ENCODE results near the gene HPCAL4. TPM values are rescaled to one million over a fixed set of nuclear protein-coding genes. Genes with fewer than 3 reads are reported as not detected.

Gene HPCAL4
- total and polyA plus RNA-seq, 7 donors, result 0.16 to 1.1 (median 0.83) TPM; not detected in 2

DNA sequence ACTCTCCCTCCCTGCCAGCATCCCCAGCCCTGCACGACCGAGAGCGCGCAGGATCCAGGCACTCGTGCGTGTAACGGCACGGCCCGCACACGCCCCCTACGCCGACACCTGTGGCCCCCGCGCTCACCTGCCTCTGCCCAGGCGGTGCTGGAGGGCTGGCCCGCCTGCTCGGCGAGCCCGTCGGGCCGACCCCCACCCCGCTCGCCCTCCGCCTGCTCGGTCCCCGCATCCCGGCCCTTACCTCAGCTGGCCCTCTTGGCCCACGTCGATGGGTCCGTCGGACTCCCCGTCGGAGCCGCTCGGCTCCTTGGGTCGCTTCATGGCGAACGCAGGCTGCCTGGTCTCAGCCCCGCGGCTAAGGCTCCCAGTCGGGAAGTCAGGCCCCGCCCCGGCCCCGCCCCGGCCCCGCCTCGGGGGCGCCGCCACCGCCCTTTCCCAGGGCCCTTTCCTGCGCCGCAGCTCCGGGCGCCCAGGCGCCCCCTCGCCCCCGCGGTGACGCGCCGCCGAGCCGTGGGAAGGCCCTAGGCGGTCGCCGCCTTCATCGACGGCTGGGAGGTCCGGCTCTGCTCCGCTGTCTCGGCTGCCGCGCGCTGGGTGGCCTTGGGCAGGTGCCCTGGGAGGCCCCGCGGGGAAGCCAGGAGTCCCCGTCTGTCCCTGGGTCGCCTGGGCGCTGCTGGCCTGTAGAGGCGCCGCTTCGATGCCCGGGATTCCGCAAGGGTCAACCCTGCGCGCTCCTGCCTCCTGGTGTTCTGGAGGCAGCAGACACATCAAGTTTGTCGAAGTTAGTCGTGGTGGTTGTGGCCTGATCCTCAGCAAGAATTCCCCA lies 51.7 kb downstream of the HPCAL4 start, which contains the start of gene HEYL:
Gene HEYL (minus strand): TSS at position 339 of the 826 bp plus-strand sequence. CDS start 18 bp downstream, at position 321.
- Histone ChIP-seq H3K4me1 (no peaks in the 10 kb centered on the region), H3K27ac (peak within 1 kb of the TSS; percentile 63 to 68 (median 68)), H3K9me3 (no peaks in the 10 kb centered on the region), H3K4me3 (peak within 1 kb of the TSS; percentile 31 to 52 (median 46)), H3K27me3 (peaks cover 10 to 47% (median 17%) of the 10 kb centered on the region in 3 donors), H3K36me3 (no peaks in the 10 kb centered on the region)
- 4 to 5% methylated on average over 88 of the region's 88 CpGs for WGBS, 2 donors
- TF ChIP-seq, protein P1, sequence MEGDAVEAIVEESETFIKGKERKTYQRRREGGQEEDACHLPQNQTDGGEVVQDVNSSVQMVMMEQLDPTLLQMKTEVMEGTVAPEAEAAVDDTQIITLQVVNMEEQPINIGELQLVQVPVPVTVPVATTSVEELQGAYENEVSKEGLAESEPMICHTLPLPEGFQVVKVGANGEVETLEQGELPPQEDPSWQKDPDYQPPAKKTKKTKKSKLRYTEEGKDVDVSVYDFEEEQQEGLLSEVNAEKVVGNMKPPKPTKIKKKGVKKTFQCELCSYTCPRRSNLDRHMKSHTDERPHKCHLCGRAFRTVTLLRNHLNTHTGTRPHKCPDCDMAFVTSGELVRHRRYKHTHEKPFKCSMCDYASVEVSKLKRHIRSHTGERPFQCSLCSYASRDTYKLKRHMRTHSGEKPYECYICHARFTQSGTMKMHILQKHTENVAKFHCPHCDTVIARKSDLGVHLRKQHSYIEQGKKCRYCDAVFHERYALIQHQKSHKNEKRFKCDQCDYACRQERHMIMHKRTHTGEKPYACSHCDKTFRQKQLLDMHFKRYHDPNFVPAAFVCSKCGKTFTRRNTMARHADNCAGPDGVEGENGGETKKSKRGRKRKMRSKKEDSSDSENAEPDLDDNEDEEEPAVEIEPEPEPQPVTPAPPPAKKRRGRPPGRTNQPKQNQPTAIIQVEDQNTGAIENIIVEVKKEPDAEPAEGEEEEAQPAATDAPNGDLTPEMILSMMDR (IDR thresholded peaks at IDR 0.05), result peak in 1 of 4 experiments; percentile 21
- TF ChIP-seq EP300 (IDR thresholded peaks at IDR 0.05) (no peak), POLR2AphosphoS5 (IDR thresholded peaks at IDR 0.05) (peak in 2 of 4 donors; percentile 37 to 61), POLR2A (IDR thresholded peaks at IDR 0.05) (no peak)
- intact Hi-C loops (cut with DNase I), result no loop called here
- DNase-seq, result peak; percentile 82

DNA sequence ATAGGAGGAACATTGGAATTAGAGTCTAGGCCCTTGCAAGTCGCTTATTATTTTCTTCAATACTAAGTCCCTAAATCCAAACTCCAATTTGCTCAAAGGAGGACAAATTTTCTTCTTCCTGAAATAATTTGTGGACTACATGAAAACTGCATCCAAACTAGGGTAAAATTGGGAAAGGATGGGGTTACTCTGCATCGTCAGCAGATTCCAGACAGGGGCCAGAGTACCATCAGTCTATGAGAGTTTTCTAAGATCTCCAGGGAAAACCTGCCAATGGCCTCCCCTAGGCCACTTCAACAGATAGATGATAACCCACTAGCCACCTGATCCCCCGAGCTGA lies 52.3 kb downstream of the HPCAL4 start:
- no peaks in the 10 kb centered on the region for H3K4me1 ChIP-seq
- intact Hi-C loops (cut with DNase I), result no loop called here
- H3K27me3 ChIP-seq, result peaks cover 10 to 49% (median 17%) of the 10 kb centered on the region in 3 donors
- H3K4me3 ChIP-seq, result peak overlapping the region; percentile 31 to 52 (median 46)
- no peaks in the 10 kb centered on the region for H3K9me3 ChIP-seq
- WGBS, 2 donors, result 68 to 73% methylated on average over 3 of the region's 3 CpGs
- no peaks in the 10 kb centered on the region for H3K36me3 ChIP-seq
- H3K27ac ChIP-seq, result peak overlapping the region; percentile 63 to 68 (median 68)
- DNase-seq, result no peak
- TF ChIP-seq, protein P1 (IDR thresholded peaks at IDR 0.05), result no peak
- TF ChIP-seq POLR2A (IDR thresholded peaks at IDR 0.05) (no peak), POLR2AphosphoS5 (IDR thresholded peaks at IDR 0.05) (no peak), EP300 (IDR thresholded peaks at IDR 0.05) (no peak)

DNA sequence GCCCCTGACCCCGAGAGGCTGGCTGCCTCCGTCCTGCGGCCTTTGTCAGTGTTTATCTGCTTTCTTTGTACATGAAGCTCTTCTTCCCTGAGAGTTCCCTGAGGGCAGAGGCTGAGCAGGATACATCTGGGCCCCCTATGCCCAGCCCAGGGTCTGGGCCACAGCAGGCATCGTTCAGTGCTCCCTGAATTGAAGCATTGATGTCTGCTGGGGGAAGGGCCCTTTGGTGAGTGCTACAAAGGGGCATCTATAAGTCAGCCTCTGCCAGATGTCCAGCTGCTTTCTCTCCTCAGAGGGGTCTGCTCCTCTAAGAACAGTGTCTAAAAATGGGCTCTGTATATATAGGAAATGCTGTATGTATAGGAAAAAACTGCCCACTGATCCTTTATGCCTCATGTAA lies 53.9 kb downstream of the HPCAL4 start:
- H3K4me1 ChIP-seq, result peaks cover 0 to 13% (median 9%) of the 10 kb centered on the region in 4 donors
- DNase-seq, result no peak
- WGBS, 2 donors, result 91 to 93% methylated on average over 4 of the region's 4 CpGs
- TF ChIP-seq POLR2A (IDR thresholded peaks at IDR 0.05) (no peak), EP300 (IDR thresholded peaks at IDR 0.05) (no peak), POLR2AphosphoS5 (IDR thresholded peaks at IDR 0.05) (no peak)
- TF ChIP-seq, protein P1 (IDR thresholded peaks at IDR 0.05), result no peak
- H3K27ac ChIP-seq, result peak overlapping the region in 2 of 4 donors; percentile 48 to 68
- H3K27me3 ChIP-seq, result peaks cover 10 to 49% (median 17%) of the 10 kb centered on the region in 3 donors
- no peaks in the 10 kb centered on the region for H3K9me3 ChIP-seq
- peak overlapping the region in 2 of 4 donors; percentile 8 to 52 for H3K4me3 ChIP-seq
- H3K36me3 ChIP-seq, result no peaks in the 10 kb centered on the region
- intact Hi-C loops (cut with DNase I), result no loop called here

DNA sequence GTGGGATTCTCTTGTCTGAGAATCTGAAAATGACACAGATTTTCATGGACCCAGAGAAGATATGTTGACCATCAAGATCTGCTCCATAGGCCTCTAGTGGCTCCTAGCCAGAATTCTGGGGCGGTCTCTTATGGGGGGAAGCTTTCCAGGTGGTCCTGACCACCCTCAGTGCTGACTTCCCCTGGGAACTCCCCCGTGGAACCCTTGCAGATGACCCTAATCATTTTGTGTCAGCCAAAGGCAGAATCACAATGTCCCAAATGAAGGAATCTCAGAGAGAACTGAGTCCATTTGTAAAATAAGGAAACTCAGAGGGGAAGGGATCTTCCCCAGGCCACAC lies 55.4 kb downstream of the HPCAL4 start:
- peaks cover 0 to 16% (median 9%) of the 10 kb centered on the region in 4 donors for H3K4me1 ChIP-seq
- TF ChIP-seq, protein P1 (IDR thresholded peaks at IDR 0.05), result no peak
- TF ChIP-seq POLR2A (IDR thresholded peaks at IDR 0.05) (no peak), EP300 (IDR thresholded peaks at IDR 0.05) (no peak), POLR2AphosphoS5 (IDR thresholded peaks at IDR 0.05) (no peak)
- no peaks in the 10 kb centered on the region for H3K9me3 ChIP-seq
- intact Hi-C loops (cut with DNase I), result no loop called here
- H3K27ac ChIP-seq, result peak overlapping the region; percentile 39 to 57 (median 46)
- 64 to 69% methylated on average over 2 of the region's 2 CpGs for WGBS, 2 donors
- H3K36me3 ChIP-seq, result no peaks in the 10 kb centered on the region
- H3K27me3 ChIP-seq, result peaks cover 10 to 46% (median 17%) of the 10 kb centered on the region in 3 donors
- no peak for DNase-seq
- H3K4me3 ChIP-seq, result peak overlapping the region in 1 of 4 donors; percentile 52

Data from sigmoid colon (tissue), 7 donors.